ENCODE measurements around the gene RALGPS2.

DNA sequence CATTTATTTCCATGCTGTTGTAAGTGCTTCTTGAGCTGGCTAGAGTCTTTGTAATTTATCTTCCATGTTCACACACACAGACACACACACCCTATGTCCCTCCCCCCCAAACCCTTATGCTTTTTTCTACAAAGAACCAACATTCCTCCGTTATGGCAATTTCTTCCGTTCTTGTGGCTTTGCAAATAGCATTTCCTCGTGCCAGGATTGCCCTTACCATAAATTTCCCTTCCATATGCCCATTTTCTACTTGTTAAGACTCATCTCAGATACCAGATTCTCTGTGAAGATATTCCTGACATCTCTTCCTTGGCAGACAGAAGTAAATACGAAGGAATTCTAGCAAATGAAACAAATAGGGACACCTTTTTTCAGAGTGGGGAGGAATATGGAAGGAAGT, 26.0 kb downstream of the RALGPS2 start:
- TF ChIP-seq, protein P1, sequence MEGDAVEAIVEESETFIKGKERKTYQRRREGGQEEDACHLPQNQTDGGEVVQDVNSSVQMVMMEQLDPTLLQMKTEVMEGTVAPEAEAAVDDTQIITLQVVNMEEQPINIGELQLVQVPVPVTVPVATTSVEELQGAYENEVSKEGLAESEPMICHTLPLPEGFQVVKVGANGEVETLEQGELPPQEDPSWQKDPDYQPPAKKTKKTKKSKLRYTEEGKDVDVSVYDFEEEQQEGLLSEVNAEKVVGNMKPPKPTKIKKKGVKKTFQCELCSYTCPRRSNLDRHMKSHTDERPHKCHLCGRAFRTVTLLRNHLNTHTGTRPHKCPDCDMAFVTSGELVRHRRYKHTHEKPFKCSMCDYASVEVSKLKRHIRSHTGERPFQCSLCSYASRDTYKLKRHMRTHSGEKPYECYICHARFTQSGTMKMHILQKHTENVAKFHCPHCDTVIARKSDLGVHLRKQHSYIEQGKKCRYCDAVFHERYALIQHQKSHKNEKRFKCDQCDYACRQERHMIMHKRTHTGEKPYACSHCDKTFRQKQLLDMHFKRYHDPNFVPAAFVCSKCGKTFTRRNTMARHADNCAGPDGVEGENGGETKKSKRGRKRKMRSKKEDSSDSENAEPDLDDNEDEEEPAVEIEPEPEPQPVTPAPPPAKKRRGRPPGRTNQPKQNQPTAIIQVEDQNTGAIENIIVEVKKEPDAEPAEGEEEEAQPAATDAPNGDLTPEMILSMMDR (IDR thresholded peaks at IDR 0.05; ENCODE audit: insufficient read depth, low read length, poor library complexity, severe bottlenecking): no peak
- TF ChIP-seq EZH2phosphoT487 (conservative IDR thresholded peaks at IDR 0.05; ENCODE audit: low read length): no peak

Data from SU-DHL-6 (cell line).